Tibial artery (tissue), 4 donors: ENCODE measurements around the gene CATSPERZ.

Experiments used
- DNase-seq, 2 donors: peaks; one replicate each; pipeline ENCODE4 v3.0.0-alpha.2; 2019
- H3K27ac ChIP-seq, 2 donors: fragments of 200-600 bp; sonication (generic) in 1 of 2; 1 replicate in 1 of 2; 2 replicates in 1 of 2; pipeline ENCODE4 v1.5.1; 2018 to 2019; ENCODE audit warnings: mild to moderate bottlenecking in 1 of 2
- H3K27me3 ChIP-seq, 2 donors: fragments of 200-600 bp; sonication (generic) in 1 of 2; one replicate each; pipeline versions ENCODE4 v1.5.1 to v1.6.0; 2016 to 2019
- H3K36me3 ChIP-seq, 3 donors: fragments of 200-600 bp; sonication (generic) in 2 of 3; one replicate each; pipeline ENCODE4 v1.5.1; 2016 to 2019; ENCODE audit warnings: mild to moderate bottlenecking in 2 of 3
- H3K4me1 ChIP-seq, 4 donors: fragments of 200-600 bp; sonication (generic) in 2 of 4; 1 replicate in 3 of 4; 2 replicates in 1 of 4; pipeline ENCODE4 v1.5.1; 2016 to 2019
- H3K4me3 ChIP-seq, 2 donors: fragments of 200-600 bp; sonication (generic) in 1 of 2; 1 replicate in 1 of 2; 2 replicates in 1 of 2; pipeline ENCODE4 v1.5.1; 2018 to 2019; ENCODE audit warnings: mild to moderate bottlenecking in 2 of 2
- H3K9me3 ChIP-seq, 3 donors: fragments of 200-600 bp; sonication (generic) in 1 of 3; one replicate each; pipeline ENCODE4 v1.5.1; 2016 to 2019
- CTCF ChIP-seq, 2 experiments: fragments of 200-600 bp in 1 of 2; fragments of 450-650 bp in 1 of 2; IDR thresholded peaks; one replicate each; pipeline ENCODE4 v1.5.1; 2017 to 2019; ENCODE audit warnings: antibody characterized with exemption in 2 of 2, mild to moderate bottlenecking in 1 of 2, moderate library complexity in 1 of 2
- intact Hi-C: fragments of 100-400 bp; cut with DNase I; formaldehyde crosslinking; loops from one replicate; pipeline ENCODE4 v1.15.0; 2023; ENCODE audit warnings: low total_unique reads

CATSPERZ gene

GRCh38 chr11:64284962-64285884 is 14.9 kb upstream of the CATSPERZ start, which contains the start of gene GPR137:
Gene GPR137, plus strand, starts transcription at chr11:64285848. Its CDS starts 677 bp downstream, at chr11:64286525.
- H3K9me3 ChIP-seq: no peaks in the 10 kb centered on the region
- H3K4me3 ChIP-seq: peak within 1 kb of the TSS; percentile 82 to 90
- H3K27me3 ChIP-seq: peaks cover 0 to 20% of the 10 kb centered on the region in 2 donors
- DNase-seq: peak; percentile 86 to 94
- intact Hi-C loops: no loop called here
- peak within 1 kb of the TSS; percentile 98 for H3K27ac ChIP-seq
- H3K36me3 ChIP-seq: peaks cover 4 to 26% (median 9%) of the 10 kb centered on the region in 3 donors
- H3K4me1 ChIP-seq: peaks cover 0 to 32% (median 27%) of the 10 kb centered on the region in 4 donors
- TF ChIP-seq CTCF (IDR thresholded peaks at IDR 0.05): peak in 1 of 2 experiments; percentile 17

GRCh38 chr11:64285885-64286800 is 14.0 kb upstream of the CATSPERZ start:
- TF ChIP-seq CTCF (IDR thresholded peaks at IDR 0.05): no peak
- DNase-seq: no peak
- peaks cover 0 to 18% (median 9%) of the 10 kb centered on the region in 3 donors for H3K36me3 ChIP-seq
- peaks cover 0 to 35% (median 29%) of the 10 kb centered on the region in 4 donors for H3K4me1 ChIP-seq
- H3K9me3 ChIP-seq: no peaks in the 10 kb centered on the region
- intact Hi-C loops: no loop called here
- H3K27ac ChIP-seq: peak overlapping the region; percentile 98
- peak overlapping the region; percentile 82 to 90 for H3K4me3 ChIP-seq
- peaks cover 0 to 29% of the 10 kb centered on the region in 2 donors for H3K27me3 ChIP-seq

- peaks cover 0 to 36% of the 10 kb centered on the region in 2 donors for H3K27me3 ChIP-seq
- peaks cover 0 to 41% (median 35%) of the 10 kb centered on the region in 4 donors for H3K4me1 ChIP-seq
- no peak for DNase-seq
- TF ChIP-seq CTCF (IDR thresholded peaks at IDR 0.05): no peak
- no peaks in the 10 kb centered on the region for H3K9me3 ChIP-seq
- H3K27ac ChIP-seq: no peak overlapping the region
- H3K36me3 ChIP-seq: peaks cover 0 to 12% (median 6%) of the 10 kb centered on the region in 3 donors
- intact Hi-C loops: no loop called here
- peak overlapping the region in 1 of 2 donors; percentile 90 for H3K4me3 ChIP-seq
These were observed 13.4 kb upstream of the CATSPERZ start for GRCh38 chr11:64286801-64287159.

- intact Hi-C loops: no loop called here
- peaks cover 0 to 47% (median 42%) of the 10 kb centered on the region in 4 donors for H3K4me1 ChIP-seq
- no peak for DNase-seq
These were observed 12.3 kb upstream of the CATSPERZ start for GRCh38 chr11:64287676-64288352.

More at GRCh38 chr11:64287676-64288352, 12.3 kb upstream of the CATSPERZ start:
- no peak for TF ChIP-seq CTCF (IDR thresholded peaks at IDR 0.05)
- H3K4me3 ChIP-seq: no peak overlapping the region
- H3K9me3 ChIP-seq: no peaks in the 10 kb centered on the region
- H3K27ac ChIP-seq: no peak overlapping the region
- H3K36me3 ChIP-seq: peaks cover 0 to 5% (median 0%) of the 10 kb centered on the region in 3 donors
- H3K27me3 ChIP-seq: peaks cover under 1 to 46% of the 10 kb centered on the region in 2 donors
